ENCODE data around the gene TCIRG1. TPM values are rescaled to one million over a fixed set of nuclear protein-coding genes. Genes with fewer than 3 reads are reported as not detected.

TCIRG1 gene
- total RNA-seq, 1 donor from 2014 or later, result 47.2 TPM

GRCh38 chr11:68012044-68012842 is 26.6 kb upstream of the TCIRG1 start:
- peaks cover 10% of the 10 kb centered on the region for H3K4me1 Mint-ChIP-seq (ENCODE audit: low read depth, unreplicated experiment)
- no peak overlapping the region for H3K4me3 Mint-ChIP-seq (ENCODE audit: unreplicated experiment)
- DNase-seq, result no peak
- no peak overlapping the region for H3K27ac Mint-ChIP-seq (ENCODE audit: unreplicated experiment)
- no peak for TF ChIP-seq CTCF (IDR thresholded peaks at IDR 0.05; ENCODE audit: partially characterized antibody, unreplicated experiment)
- peaks cover 7% of the 10 kb centered on the region for H3K9me3 Mint-ChIP-seq (ENCODE audit: unreplicated experiment)
- H3K36me3 Mint-ChIP-seq (ENCODE audit: unreplicated experiment), result no peaks in the 10 kb centered on the region
- peaks cover 9% of the 10 kb centered on the region for H3K27me3 Mint-ChIP-seq (ENCODE audit: unreplicated experiment)

GRCh38 chr11:68012843-68013610 is 25.8 kb upstream of the TCIRG1 start:
- Mint-ChIP-seq H3K36me3 (ENCODE audit: unreplicated experiment) (no peaks in the 10 kb centered on the region), H3K27me3 (ENCODE audit: unreplicated experiment) (peaks cover 9% of the 10 kb centered on the region), H3K9me3 (ENCODE audit: unreplicated experiment) (peaks cover 7% of the 10 kb centered on the region), H3K4me3 (ENCODE audit: unreplicated experiment) (no peak overlapping the region), H3K27ac (ENCODE audit: unreplicated experiment) (no peak overlapping the region), H3K4me1 (ENCODE audit: low read depth, unreplicated experiment) (peaks cover 10% of the 10 kb centered on the region)
- DNase-seq, result no peak
- no peak for TF ChIP-seq CTCF (IDR thresholded peaks at IDR 0.05; ENCODE audit: partially characterized antibody, unreplicated experiment)

DNA sequence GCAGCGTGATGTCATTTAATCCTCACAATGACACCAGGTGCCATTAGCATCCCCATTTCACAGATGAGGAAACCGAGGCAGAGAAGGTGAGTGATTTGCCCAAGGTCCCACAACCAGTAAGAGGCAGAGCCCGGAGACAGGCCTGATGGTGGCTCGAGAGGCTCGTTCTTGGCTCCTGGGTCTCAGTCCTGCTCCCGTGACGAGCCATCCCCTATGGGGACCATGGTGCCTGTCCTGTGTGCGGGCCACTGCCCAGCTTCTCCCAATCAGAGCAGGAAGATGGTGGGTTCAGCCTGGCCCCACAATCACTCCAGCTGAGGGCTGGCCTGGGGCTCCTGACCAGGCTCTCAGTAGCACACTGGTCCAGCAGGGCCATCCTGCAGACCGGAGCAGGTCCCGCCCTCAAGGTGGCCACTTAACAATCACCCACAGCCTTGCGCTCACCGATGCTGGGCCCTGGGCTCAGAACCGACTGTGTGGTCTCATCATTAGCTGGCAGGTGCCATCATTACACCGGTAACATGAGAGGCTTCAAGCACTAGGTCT is 25.1 kb upstream of the TCIRG1 start:
- TF ChIP-seq CTCF (IDR thresholded peaks at IDR 0.05; ENCODE audit: partially characterized antibody, unreplicated experiment), result no peak
- H3K4me1 Mint-ChIP-seq (ENCODE audit: low read depth, unreplicated experiment), result peaks cover 10% of the 10 kb centered on the region
- peaks cover 9% of the 10 kb centered on the region for H3K27me3 Mint-ChIP-seq (ENCODE audit: unreplicated experiment)
- no peak overlapping the region for H3K27ac Mint-ChIP-seq (ENCODE audit: unreplicated experiment)
- peaks cover 7% of the 10 kb centered on the region for H3K9me3 Mint-ChIP-seq (ENCODE audit: unreplicated experiment)
- no peaks in the 10 kb centered on the region for H3K36me3 Mint-ChIP-seq (ENCODE audit: unreplicated experiment)
- no peak overlapping the region for H3K4me3 Mint-ChIP-seq (ENCODE audit: unreplicated experiment)
- no peak for DNase-seq

- H3K36me3 Mint-ChIP-seq (ENCODE audit: unreplicated experiment), result no peaks in the 10 kb centered on the region
- H3K27me3 Mint-ChIP-seq (ENCODE audit: unreplicated experiment), result peaks cover 6% of the 10 kb centered on the region
- H3K4me1 Mint-ChIP-seq (ENCODE audit: low read depth, unreplicated experiment), result peaks cover 7% of the 10 kb centered on the region
- H3K9me3 Mint-ChIP-seq (ENCODE audit: unreplicated experiment), result peaks cover 7% of the 10 kb centered on the region
- no peak overlapping the region for H3K4me3 Mint-ChIP-seq (ENCODE audit: unreplicated experiment)
- DNase-seq, result no peak
- TF ChIP-seq CTCF (IDR thresholded peaks at IDR 0.05; ENCODE audit: partially characterized antibody, unreplicated experiment), result no peak
- no peak overlapping the region for H3K27ac Mint-ChIP-seq (ENCODE audit: unreplicated experiment)
Observed at GRCh38 chr11:68014157-68014946, 24.5 kb upstream of the TCIRG1 start.

Data from glutamatergic neuron (in vitro differentiated cells).